HepG2 (cell line): ENCODE results near the gene COL18A1. TPM values are rescaled to one million over a fixed set of nuclear protein-coding genes. Genes with fewer than 3 reads are reported as not detected.

Experiments
- ATAD3A ChIP-seq: sonication (generic); formaldehyde crosslinking; IDR thresholded peaks from 2 replicates; pipeline ENCODE4 v1.4.0; 2020; ENCODE audit warnings: missing genetic modification reagents
- CCDC6 ChIP-seq: sonication (generic); formaldehyde crosslinking; IDR thresholded peaks from 2 replicates; pipeline ENCODE4 v1.8.1; 2022; ENCODE audit warnings: mild to moderate bottlenecking, missing genetic modification reagents, moderate library complexity
- CHD2 ChIP-seq: IDR thresholded peaks from 2 replicates; pipeline ENCODE4 v1.6.1; 2011; ENCODE audit warnings: low read depth, low read length, improper control_type of control experiment
- MAZ ChIP-seq, 2 experiments: sonication (generic) in 1 of 2; formaldehyde crosslinking in 1 of 2; IDR thresholded peaks; 2 replicates each; pipeline versions ENCODE4 v1.5.0 to v1.6.1; 2012 to 2020; ENCODE audit warnings: low read depth in 2 of 2, mild to moderate bottlenecking in 2 of 2, borderline replicate concordance in 1 of 2, improper control_type of control experiment in 1 of 2, low read length in 1 of 2, missing genetic modification reagents in 1 of 2, moderate library complexity in 1 of 2
- NFIC ChIP-seq: IDR thresholded peaks from 2 replicates; pipeline ENCODE4 v1.6.1; 2012; ENCODE audit warnings: mild to moderate bottlenecking, low read length, inconsistent platforms
- NFYB ChIP-seq: sonication (generic); formaldehyde crosslinking; IDR thresholded peaks from 2 replicates; pipeline ENCODE4 v1.4.0; 2020; ENCODE audit warnings: missing genetic modification reagents
- PPARG ChIP-seq: conservative IDR thresholded peaks from 2 replicates; pipeline ENCODE4 v1.6.1; 2016; ENCODE audit warnings: missing biosample characterization, missing genetic modification reagents
- RXRA ChIP-seq: sonication (generic); formaldehyde crosslinking; IDR thresholded peaks from 2 replicates; pipeline ENCODE4 v1.5.1; 2020; ENCODE audit warnings: missing genetic modification reagents
- ZFX ChIP-seq: sonication (generic); formaldehyde crosslinking; IDR thresholded peaks from 2 replicates; pipeline ENCODE4 v1.4.0; 2020; ENCODE audit warnings: mild to moderate bottlenecking, low read depth, missing genetic modification reagents, moderate library complexity
- ZNF180 ChIP-seq: sonication (generic); formaldehyde crosslinking; IDR thresholded peaks from 2 replicates; pipeline ENCODE4 v1.4.0; 2020; ENCODE audit warnings: low read depth, missing genetic modification reagents, borderline replicate concordance
- ZNF501 ChIP-seq: sonication (generic); formaldehyde crosslinking; IDR thresholded peaks from 2 replicates; pipeline ENCODE4 v1.5.1; 2020; ENCODE audit warnings: mild to moderate bottlenecking, moderate library complexity, missing genetic modification reagents
- ZNF766 ChIP-seq: sonication (generic); formaldehyde crosslinking; IDR thresholded peaks from 2 replicates; pipeline ENCODE4 v1.5.0; 2020; ENCODE audit warnings: missing genetic modification reagents, borderline replicate concordance
- ZNF839 ChIP-seq: sonication (generic); formaldehyde crosslinking; IDR thresholded peaks from 2 replicates; pipeline ENCODE4 v1.4.0; 2020; ENCODE audit warnings: missing genetic modification reagents, mild to moderate bottlenecking, borderline replicate concordance
- polyA plus RNA-seq, 8 experiments: library from polyadenylated mRNA; depleted of rRNA in 3 of 8; stranded (reverse) in 7 of 8; unstranded in 1 of 8; fragments of >200 nt; fragmentation: Illumina TruSeq in 4 of 8; extraction: Trizol in 4 of 8; gene quantifications; 2 replicates each; pipeline versions ENCODE4 v1.2.1 to v1.2.3, GENCODE V29; 2011 to 2016; ENCODE audit warnings: low read depth in 4 of 8, missing spikeins in 1 of 8, mixed read lengths in 1 of 8; ENCODE audit not compliant: insufficient read depth in 1 of 8
- total RNA-seq, 5 experiments: library from RNA; depleted of rRNA; stranded (reverse); fragments of >200 nt; fragmentation: Illumina TruSeq; extraction: Trizol; gene quantifications; 2 replicates each; pipeline ENCODE4 v1.2.3, GENCODE V29; 2016; ENCODE audit warnings: low read depth in 1 of 5
- TF ChIP-seq, protein P1 (sequence below): IDR thresholded peaks from 2 replicates; pipeline ENCODE4 v1.6.1; 2012; ENCODE audit warnings: low read length, improper control_type of control experiment
- TF ChIP-seq, protein P2 (sequence below): sonication (generic); formaldehyde crosslinking; IDR thresholded peaks from 2 replicates; pipeline ENCODE4 v1.5.1; 2020; ENCODE audit warnings: mild to moderate bottlenecking, missing genetic modification reagents, moderate library complexity
- TF ChIP-seq, protein P3 (sequence below): sonication (generic); formaldehyde crosslinking; IDR thresholded peaks from 2 replicates; pipeline ENCODE4 v1.4.0; 2020; ENCODE audit warnings: missing genetic modification reagents

Gene COL18A1
- total and polyA plus RNA-seq, 2 of the 13 experiments (the other 11 are each of a cell fraction or from before 2014, with no cell fraction given): 79.0 to 102 TPM

DNA sequence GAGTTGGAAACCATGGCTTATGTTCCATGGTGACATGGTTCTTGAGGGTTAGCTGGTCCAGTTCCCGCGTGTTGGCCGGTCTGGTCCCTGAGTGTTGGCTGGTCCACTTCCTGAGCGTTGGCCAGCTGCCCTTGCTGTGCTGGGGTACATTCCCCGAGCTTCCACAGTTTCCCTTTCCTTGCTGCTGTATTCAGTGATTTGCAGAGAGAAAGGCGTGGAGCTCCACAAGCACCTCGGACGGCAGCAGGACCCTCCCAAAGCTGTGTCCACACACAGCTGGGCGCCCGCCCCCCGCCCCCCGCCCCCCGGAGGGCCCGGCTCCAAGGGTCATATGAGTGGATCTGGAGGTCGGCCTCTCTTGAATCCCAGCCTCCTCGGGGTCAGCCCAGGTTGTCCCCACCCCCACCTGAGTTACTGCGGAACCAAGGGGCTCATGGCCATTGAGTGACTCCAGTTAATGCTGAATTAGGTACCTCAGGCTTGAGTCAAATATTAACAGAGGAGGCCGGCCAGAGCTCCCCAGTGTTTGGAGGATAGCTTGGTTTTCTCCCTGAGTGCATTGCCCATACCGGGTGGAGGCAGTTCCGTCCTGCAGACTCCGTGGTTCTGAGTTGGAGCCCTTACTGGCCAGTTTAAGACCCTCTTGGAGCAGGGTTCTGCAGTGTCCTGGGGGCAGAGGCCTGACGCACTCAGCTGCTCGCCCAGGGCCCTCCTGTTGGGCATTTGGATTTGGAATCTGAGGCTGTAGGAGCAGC lies 18.4 kb downstream of the COL18A1 start (continued):
- TF ChIP-seq, protein P1, sequence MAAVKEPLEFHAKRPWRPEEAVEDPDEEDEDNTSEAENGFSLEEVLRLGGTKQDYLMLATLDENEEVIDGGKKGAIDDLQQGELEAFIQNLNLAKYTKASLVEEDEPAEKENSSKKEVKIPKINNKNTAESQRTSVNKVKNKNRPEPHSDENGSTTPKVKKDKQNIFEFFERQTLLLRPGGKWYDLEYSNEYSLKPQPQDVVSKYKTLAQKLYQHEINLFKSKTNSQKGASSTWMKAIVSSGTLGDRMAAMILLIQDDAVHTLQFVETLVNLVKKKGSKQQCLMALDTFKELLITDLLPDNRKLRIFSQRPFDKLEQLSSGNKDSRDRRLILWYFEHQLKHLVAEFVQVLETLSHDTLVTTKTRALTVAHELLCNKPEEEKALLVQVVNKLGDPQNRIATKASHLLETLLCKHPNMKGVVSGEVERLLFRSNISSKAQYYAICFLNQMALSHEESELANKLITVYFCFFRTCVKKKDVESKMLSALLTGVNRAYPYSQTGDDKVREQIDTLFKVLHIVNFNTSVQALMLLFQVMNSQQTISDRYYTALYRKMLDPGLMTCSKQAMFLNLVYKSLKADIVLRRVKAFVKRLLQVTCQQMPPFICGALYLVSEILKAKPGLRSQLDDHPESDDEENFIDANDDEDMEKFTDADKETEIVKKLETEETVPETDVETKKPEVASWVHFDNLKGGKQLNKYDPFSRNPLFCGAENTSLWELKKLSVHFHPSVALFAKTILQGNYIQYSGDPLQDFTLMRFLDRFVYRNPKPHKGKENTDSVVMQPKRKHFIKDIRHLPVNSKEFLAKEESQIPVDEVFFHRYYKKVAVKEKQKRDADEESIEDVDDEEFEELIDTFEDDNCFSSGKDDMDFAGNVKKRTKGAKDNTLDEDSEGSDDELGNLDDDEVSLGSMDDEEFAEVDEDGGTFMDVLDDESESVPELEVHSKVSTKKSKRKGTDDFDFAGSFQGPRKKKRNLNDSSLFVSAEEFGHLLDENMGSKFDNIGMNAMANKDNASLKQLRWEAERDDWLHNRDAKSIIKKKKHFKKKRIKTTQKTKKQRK: no peak
- no peak for TF ChIP-seq NFIC
- no peak for TF ChIP-seq CCDC6 (CRISPR knock-in tag)
- peak; percentile 87 for TF ChIP-seq ZFX (CRISPR knock-in tag)
- peak; percentile 22; the same call in 1 of the 2 replicates for TF ChIP-seq MAZ (IDR thresholded peaks at IDR 0.05; ENCODE audit: borderline replicate concordance, low read depth, low read length)
- no peak; the same call in 1 of the 2 replicates for TF ChIP-seq MAZ (CRISPR knock-in tag; IDR thresholded peaks at IDR 0.05; ENCODE audit: low read depth)
- TF ChIP-seq ZNF839 (CRISPR knock-in tag): no peak
- TF ChIP-seq CHD2: no peak; the same call in 1 of the 2 replicates
- TF ChIP-seq, protein P2, sequence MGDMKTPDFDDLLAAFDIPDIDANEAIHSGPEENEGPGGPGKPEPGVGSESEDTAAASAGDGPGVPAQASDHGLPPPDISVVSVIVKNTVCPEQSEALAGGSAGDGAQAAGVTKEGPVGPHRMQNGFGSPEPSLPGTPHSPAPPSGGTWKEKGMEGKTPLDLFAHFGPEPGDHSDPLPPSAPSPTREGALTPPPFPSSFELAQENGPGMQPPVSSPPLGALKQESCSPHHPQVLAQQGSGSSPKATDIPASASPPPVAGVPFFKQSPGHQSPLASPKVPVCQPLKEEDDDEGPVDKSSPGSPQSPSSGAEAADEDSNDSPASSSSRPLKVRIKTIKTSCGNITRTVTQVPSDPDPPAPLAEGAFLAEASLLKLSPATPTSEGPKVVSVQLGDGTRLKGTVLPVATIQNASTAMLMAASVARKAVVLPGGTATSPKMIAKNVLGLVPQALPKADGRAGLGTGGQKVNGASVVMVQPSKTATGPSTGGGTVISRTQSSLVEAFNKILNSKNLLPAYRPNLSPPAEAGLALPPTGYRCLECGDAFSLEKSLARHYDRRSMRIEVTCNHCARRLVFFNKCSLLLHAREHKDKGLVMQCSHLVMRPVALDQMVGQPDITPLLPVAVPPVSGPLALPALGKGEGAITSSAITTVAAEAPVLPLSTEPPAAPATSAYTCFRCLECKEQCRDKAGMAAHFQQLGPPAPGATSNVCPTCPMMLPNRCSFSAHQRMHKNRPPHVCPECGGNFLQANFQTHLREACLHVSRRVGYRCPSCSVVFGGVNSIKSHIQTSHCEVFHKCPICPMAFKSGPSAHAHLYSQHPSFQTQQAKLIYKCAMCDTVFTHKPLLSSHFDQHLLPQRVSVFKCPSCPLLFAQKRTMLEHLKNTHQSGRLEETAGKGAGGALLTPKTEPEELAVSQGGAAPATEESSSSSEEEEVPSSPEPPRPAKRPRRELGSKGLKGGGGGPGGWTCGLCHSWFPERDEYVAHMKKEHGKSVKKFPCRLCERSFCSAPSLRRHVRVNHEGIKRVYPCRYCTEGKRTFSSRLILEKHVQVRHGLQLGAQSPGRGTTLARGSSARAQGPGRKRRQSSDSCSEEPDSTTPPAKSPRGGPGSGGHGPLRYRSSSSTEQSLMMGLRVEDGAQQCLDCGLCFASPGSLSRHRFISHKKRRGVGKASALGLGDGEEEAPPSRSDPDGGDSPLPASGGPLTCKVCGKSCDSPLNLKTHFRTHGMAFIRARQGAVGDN (CRISPR knock-in tag): peak; percentile 75
- TF ChIP-seq, protein P3, sequence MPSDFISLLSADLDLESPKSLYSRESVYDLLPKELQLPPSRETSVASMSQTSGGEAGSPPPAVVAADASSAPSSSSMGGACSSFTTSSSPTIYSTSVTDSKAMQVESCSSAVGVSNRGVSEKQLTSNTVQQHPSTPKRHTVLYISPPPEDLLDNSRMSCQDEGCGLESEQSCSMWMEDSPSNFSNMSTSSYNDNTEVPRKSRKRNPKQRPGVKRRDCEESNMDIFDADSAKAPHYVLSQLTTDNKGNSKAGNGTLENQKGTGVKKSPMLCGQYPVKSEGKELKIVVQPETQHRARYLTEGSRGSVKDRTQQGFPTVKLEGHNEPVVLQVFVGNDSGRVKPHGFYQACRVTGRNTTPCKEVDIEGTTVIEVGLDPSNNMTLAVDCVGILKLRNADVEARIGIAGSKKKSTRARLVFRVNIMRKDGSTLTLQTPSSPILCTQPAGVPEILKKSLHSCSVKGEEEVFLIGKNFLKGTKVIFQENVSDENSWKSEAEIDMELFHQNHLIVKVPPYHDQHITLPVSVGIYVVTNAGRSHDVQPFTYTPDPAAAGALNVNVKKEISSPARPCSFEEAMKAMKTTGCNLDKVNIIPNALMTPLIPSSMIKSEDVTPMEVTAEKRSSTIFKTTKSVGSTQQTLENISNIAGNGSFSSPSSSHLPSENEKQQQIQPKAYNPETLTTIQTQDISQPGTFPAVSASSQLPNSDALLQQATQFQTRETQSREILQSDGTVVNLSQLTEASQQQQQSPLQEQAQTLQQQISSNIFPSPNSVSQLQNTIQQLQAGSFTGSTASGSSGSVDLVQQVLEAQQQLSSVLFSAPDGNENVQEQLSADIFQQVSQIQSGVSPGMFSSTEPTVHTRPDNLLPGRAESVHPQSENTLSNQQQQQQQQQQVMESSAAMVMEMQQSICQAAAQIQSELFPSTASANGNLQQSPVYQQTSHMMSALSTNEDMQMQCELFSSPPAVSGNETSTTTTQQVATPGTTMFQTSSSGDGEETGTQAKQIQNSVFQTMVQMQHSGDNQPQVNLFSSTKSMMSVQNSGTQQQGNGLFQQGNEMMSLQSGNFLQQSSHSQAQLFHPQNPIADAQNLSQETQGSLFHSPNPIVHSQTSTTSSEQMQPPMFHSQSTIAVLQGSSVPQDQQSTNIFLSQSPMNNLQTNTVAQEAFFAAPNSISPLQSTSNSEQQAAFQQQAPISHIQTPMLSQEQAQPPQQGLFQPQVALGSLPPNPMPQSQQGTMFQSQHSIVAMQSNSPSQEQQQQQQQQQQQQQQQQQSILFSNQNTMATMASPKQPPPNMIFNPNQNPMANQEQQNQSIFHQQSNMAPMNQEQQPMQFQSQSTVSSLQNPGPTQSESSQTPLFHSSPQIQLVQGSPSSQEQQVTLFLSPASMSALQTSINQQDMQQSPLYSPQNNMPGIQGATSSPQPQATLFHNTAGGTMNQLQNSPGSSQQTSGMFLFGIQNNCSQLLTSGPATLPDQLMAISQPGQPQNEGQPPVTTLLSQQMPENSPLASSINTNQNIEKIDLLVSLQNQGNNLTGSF (CRISPR knock-in tag): 0 out of 2 replicates have a peak, but pooled peaks have one; percentile 42
- TF ChIP-seq ATAD3A (CRISPR knock-in tag): no peak
- 0 out of 2 replicates have a peak, but pooled peaks have one; percentile 26 for TF ChIP-seq ZNF501 (CRISPR knock-in tag)
- TF ChIP-seq PPARG (CRISPR knock-in tag): no peak
- peak; percentile 95 for TF ChIP-seq RXRA
- no peak for TF ChIP-seq NFYB (CRISPR knock-in tag)
- TF ChIP-seq ZNF766 (CRISPR knock-in tag): no peak
- TF ChIP-seq ZNF180: no peak
